ENCODE measurements around the gene SLC35B2.
A peak's percentile ranks its signal among the peaks of the same experiment; 100 is the strongest.

The SLC35B2 gene

GRCh38 chr6:44268095-44268628 lies 10.8 kb upstream of the SLC35B2 start:
- DNase-seq (ENCODE audit: low read depth in 2 of 2): no peak

DNA sequence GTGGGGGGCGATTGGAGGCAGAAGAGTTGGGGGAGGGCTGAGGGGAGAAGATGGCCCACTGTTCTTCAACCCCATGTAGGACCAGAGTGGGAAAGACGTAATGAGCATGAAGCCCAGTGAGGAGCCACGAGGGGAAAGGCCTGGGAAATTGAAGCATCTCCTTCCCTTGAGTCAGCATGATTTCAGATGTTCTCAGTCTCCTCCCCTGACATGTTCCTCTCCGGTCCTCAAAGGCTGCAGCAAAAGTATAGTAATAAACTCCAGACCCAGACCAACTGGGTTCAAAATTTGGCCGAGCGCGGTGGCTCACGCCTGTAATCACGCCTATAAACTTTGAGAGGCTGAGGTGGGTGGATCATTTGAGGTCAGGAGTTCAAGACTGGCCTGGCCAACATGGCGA lies 9.9 kb upstream of the SLC35B2 start:
- DNase-seq (ENCODE audit: low read depth in 2 of 2): no peak

DNA sequence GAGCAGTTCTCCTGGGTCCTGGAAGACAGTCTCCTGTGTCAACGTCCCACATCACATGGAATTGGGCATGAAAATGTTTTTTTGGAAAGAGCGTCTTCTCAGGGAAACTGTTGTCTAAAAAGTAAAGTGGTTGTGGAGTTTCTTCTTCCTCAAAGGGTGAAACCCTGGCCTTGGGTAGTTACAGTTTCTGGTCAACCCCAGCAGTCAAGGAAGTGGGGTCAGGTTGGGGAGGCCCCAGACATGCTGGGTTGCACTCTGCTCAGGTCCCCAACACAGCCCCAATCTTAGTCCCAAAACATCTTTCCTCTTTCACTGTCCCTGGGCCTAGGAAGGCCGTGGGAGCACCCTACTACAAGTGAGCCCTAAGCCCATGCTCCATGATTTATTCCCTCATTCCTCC lies 9.0 kb upstream of the SLC35B2 start:
- DNase-seq (ENCODE audit: low read depth in 2 of 2): no peak

GRCh38 chr6:44265722-44266233 lies 8.4 kb upstream of the SLC35B2 start:
- no peak for DNase-seq (ENCODE audit: low read depth in 2 of 2)

DNA sequence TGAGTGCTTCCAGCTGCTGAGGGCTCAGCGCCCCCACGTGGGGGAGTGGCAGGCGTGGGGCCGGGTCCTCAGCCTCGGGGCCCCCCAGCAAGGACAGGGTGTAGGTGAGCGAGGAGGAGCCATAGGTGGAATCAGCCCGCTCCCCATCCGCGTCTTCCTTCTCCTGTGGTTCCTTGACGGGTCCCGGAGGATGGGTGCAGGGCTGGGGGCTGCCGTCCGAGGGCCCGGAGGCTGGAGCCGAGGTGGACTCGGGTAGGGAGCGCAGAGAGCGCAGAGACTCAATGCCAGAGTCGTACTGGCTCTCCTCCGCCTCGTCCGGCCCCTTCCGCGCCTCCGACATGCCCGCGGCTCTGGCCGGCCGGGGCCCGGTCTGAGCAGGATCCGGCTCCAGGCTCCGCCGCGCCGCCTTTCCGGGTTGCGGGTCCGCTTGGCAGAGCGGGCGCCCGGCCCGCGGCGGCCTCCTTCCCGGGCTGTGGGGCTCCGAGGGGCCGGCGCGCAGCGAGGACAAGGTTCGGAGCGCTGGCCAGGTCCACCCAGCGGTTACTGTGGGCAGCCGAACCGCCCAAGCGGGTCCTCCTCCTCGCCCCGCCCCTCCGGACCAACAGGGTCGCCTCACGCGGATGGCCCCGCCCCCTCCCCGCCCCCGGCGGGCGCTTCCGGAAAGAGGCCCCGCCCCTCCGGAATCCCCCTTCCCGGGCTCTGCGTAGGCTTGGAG lies 7.8 kb upstream of the SLC35B2 start, which contains the start of gene NFKBIE:
Gene NFKBIE (minus strand): TSS at position 545 of the 715 bp plus-strand sequence. CDS start 205 bp downstream, at position 340.
- DNase-seq (ENCODE audit: low read depth in 2 of 2): peak; percentile 91 to 94

GRCh38 chr6:44264154-44265006 lies 7.1 kb upstream of the SLC35B2 start:
- DNase-seq (ENCODE audit: low read depth in 2 of 2): no peak

- DNase-seq (ENCODE audit: low read depth in 2 of 2): no peak
These were observed 6.2 kb upstream of the SLC35B2 start for GRCh38 chr6:44263354-44264100.

- DNase-seq (ENCODE audit: low read depth in 2 of 2): no peak
These were observed 5.4 kb upstream of the SLC35B2 start for GRCh38 chr6:44262467-44263353.

GRCh38 chr6:44261581-44261980 lies 4.3 kb upstream of the SLC35B2 start:
- no peak for DNase-seq (ENCODE audit: low read depth in 2 of 2)

DNA sequence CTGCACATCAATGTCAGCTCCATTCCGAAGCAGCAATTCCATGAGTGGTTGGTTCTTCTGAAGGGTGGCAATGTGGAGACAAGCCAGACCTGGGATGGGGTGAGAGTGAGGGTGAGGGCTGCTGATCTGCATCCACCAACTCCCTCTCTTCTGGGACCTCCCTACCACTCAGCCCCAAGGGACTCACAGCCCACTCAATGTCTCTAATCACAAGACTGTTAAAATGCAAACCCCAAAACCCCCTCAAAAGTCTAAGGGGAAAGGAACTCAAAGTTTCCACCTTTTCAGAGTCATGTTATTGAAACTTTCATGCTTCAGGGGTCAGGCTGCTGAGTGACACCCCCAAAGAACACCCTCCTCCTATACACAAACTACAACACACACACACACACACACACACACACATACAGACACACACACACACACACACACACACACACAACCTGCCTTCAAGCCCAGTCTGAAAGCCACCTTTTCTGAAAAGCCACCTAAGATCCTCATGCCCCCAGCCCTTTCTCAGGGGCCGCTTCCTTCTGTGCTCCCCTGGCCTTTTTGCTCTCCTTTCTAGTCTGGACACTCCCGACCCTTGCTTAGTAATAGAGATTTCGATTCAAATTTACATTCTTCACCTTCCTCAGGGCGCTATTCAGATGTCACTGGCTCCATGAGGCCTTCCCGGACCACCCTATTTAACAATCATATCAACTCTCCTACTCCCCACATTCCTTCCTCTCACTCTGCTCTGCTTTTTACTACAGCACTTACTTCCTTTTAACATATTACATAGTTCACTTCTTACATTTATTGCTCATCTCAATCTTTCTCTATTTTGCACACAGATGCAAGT lies 3.3 kb upstream of the SLC35B2 start:
- DNase-seq (ENCODE audit: low read depth in 2 of 2): no peak

DNA sequence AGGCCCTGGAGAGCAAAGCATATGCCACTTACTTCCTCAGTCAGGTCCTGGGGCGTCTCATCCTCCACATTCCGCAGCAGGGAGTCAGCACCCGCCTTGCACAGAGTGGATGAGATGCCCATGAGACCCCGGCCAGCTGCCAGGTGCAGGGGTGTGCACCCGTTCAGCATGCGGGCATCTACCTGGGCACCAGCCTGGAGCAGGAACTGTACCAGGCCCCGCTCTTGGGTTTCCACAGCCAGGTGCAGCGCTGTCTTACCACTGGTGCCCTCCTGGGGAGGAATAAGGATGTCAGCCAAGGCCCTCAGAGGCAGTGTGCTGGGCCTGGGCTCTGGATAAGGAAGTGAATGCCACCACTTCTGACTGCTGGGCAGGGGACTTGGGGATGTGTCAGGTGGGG lies 2.7 kb upstream of the SLC35B2 start:
- DNase-seq (ENCODE audit: low read depth in 2 of 2): no peak

- no peak for DNase-seq (ENCODE audit: low read depth in 2 of 2)
These were observed 1.6 kb upstream of the SLC35B2 start for GRCh38 chr6:44258921-44259320.

- DNase-seq (ENCODE audit: low read depth in 2 of 2): no peak
These were observed 1.1 kb upstream of the SLC35B2 start for GRCh38 chr6:44258325-44258863.

GRCh38 chr6:44257753-44258324 lies 511 bp upstream of the SLC35B2 start:
- no peak for DNase-seq (ENCODE audit: low read depth in 2 of 2)

- DNase-seq (ENCODE audit: low read depth in 2 of 2): no peak
These were observed 628 bp downstream of the SLC35B2 start for GRCh38 chr6:44256775-44257024.

- no peak for DNase-seq (ENCODE audit: low read depth in 2 of 2)
These were observed 1.2 kb downstream of the SLC35B2 start for GRCh38 chr6:44255871-44256774.

GRCh38 chr6:44255105-44255808 lies 2.1 kb downstream of the SLC35B2 start:
- no peak for DNase-seq (ENCODE audit: low read depth in 2 of 2)

Measured in stimulated activated CD8-positive, alpha-beta memory T cell treated with anti-CD3 and anti-CD28 coated beads, Interleukin-15, amount 100 ng/mL, for 48 hours (primary cell).